ENCODE results near the gene F12. TPM values are rescaled to one million over a fixed set of nuclear protein-coding genes. Genes with fewer than 3 reads are reported as not detected.

The F12 gene
- total and polyA plus RNA-seq, 2 of the 8 experiments (the other 6 are each of a cell fraction or from before 2014, with no cell fraction given), result 6.5 to 7.8 TPM

- TF ChIP-seq CBX8 (IDR thresholded peaks at IDR 0.05; ENCODE audit: borderline replicate concordance, low read depth, low read length) (no peak), ATF2 (IDR thresholded peaks at IDR 0.05; ENCODE audit: low read length) (0 out of 2 replicates have a peak, but pooled peaks have one; percentile 20), KDM5A (IDR thresholded peaks at IDR 0.05; ENCODE audit: low read length) (no peak), GTF2F1 (IDR thresholded peaks at IDR 0.05; ENCODE audit: borderline replicate concordance, low read depth, low read length) (no peak), RNF2 (IDR thresholded peaks at IDR 0.05; ENCODE audit: borderline replicate concordance, low read depth, low read length, missing control alignments, poor library complexity, severe bottlenecking) (no peak), MAFK (IDR thresholded peaks at IDR 0.05; ENCODE audit: low read depth, low read length) (no peak), RXRA (IDR thresholded peaks at IDR 0.05; ENCODE audit: insufficient read depth, low read depth, low read length) (no peak), POLR2A (IDR thresholded peaks at IDR 0.05; ENCODE audit: control extremely low read depth in 1 of 2, low read depth in 2 of 2, low read length in 2 of 2) (peak in 1 of 2 experiments; percentile 36; a peak in 1 of 3 replicates), CTBP2 (IDR thresholded peaks at IDR 0.05; ENCODE audit: borderline replicate concordance, insufficient read depth, insufficient read length, low read length) (no peak)
These were observed 35.9 kb upstream of the F12 start (continued) for GRCh38 chr5:177445052-177445916.
